Stimulated activated CD8-positive, alpha-beta memory T cell treated with anti-CD3 and anti-CD28 coated beads, Interleukin-4, amount 100 ng/mL, for 4 hours (primary cell): Measurements from ENCODE around the gene PTGR3.

Experiments used
- DNase-seq, 2 donors: peaks; one replicate each; pipeline ENCODE4 v3.0.0-alpha.2; 2020; ENCODE audit warnings: low read depth in 2 of 2, low spot score in 1 of 2

PTGR3 gene

DNA sequence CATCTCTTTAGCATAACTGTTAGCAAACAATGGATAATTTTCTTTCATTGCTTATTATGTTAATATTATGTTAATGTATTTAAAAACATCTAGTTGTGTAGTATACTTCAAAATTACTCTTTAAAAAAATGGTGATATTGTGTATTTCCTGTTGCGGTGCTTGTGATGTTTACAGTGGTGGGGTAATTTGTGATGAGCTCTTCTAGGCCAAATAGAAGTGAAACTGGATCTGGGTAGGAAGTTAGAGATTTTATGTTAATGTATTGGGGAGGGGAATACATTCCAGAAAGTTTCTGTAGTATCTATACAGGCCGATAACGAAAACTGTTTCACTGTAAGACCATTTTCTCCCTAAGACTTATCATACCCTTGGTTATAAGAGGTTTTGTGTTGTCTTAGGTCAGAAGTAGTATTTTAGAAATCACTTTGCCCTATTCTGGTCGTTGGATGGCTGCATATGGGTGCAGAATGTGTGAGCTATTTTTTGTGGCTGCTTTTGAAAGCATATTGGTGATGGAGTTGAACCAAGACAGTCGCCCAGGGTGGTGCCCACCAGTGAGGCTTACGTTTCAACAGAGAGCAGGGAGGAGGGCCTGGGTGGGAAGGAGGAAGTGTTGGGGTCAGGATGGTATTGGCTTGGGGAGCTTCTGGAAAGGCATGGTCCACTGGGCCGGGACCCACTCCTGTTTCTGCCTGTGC lies 7.4 kb upstream of the PTGR3 start:
- no peak for DNase-seq

DNA sequence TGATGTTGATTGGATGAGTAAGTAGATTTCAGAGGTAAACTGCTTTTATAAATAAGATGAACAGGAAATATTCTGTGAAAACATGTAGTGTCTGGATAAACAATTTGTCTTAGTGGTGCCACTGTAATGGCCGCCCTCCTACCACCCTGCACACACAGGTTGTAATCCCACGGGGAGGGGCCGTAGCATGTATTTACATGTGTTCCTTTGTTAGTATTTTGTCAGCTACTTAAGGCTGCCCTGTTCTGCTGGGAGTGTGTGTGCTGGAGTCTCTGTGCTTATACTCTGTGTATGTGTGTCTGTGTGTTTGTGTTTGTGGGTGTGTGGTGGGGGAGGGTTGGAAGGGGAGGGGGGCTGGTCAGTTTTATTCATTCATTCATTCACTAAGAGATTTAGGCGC lies 6.7 kb upstream of the PTGR3 start:
- no peak for DNase-seq

GRCh38 chr18:75214766-75215510 lies 6.0 kb upstream of the PTGR3 start:
- no peak for DNase-seq

DNA sequence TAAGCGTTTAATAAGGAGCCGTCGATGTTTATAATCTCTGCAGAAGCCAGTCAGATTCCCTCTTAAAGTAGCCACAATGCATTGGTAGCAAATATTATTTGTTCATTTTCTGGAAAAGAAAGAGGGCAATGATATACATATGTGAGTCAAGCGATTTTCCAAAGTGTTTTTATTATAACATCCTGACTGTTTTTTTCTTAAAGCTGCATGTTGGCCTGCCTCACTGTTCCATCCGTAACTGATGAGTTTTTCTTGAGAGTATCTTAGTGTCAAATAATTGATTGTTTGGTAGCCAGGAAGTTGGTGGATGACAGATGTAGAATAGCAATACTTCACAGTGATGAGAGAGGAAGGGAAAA lies 5.4 kb upstream of the PTGR3 start:
- no peak for DNase-seq

DNA sequence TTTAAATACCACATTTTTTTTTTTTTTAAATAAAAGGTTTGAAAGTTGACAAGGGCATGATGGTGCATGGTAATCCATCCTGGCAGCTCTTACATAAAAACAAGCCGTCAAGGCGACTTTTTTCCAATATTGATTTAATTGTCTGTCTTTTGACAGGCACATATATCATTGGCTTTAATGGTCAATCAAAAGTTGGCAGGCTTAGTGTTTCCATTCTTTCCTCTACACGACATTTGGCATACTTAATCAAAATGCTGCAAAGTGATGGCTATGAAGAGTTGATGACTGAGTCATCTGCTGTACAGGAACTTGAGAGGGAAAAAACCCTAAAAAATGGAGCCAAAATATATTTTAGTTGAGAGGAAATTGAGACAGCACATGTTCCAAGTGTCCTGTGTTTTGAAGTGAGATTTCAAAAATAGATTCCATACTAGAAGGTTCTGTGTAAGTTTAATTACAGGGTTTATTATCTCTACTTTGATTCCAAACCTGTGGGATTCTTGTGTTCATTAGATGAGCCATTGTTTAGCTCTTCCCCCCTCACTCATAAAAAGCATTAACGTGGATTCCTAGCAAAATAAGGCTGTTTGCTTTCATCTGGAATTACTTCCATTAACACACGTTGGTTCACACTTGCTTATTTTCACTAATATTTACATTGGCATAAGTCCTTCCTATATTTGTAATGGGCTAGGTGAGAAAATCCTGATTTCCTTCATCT lies 4.8 kb upstream of the PTGR3 start:
- no peak for DNase-seq

- DNase-seq: no peak
These were observed 3.8 kb upstream of the PTGR3 start for GRCh38 chr18:75212751-75213090.

DNA sequence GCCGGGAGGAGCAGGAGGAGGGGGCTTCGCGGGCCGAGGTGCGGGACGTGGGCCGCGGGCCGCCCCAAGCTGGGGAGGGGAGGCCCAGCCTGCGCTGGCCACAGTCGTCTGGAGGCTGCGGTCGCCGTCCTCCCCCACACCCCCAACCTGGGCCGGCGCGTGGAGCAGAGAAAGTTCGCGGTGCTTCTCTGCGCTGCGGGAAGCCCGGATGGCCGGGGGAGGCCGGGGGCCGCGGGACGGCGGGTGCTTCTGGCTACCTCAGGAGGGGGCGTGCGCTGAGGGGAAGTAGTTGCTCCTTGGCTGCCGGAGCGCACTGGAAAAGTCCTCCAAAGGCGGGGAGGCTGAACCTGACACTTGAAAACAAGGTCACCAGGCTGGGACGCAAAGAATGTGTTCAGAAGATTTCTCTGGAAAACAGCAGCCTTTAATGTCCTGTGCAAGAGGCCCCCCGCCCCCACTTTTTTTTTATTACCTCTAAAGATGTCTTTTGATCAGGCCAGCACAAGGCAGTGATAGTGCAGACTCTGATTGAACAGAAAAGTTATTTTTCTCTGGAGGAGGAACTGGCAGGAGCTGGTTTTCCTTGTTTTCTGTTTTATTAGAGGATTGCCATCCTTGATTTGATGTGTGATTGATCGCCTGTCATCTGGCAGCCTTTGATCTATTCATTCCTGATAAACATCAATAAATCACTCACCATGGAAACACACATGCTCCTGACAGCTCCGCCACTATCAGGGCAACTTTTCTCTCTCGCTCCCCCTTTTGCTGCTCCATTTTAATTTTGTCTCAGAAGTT lies 3.2 kb upstream of the PTGR3 start:
- no peak for DNase-seq

DNA sequence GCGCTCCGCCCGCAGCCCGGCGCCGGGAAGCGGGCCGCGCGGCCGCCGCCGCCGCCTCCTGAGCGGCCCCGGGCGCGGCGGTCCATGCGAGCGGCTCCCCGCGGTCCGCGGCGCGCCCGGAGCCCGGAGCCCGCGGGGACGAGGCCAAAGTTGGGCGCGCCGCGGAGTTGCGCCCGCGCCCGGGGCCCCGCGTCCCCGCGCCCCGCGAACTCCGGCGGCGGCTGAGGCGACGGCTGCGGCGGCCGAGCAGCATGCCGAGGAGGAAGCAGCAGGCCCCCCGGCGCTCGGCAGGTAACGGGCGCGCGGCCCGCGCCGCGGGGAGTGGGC lies 2.6 kb upstream of the PTGR3 start:
- DNase-seq: no peak

- DNase-seq: no peak
These were observed 2.2 kb upstream of the PTGR3 start for GRCh38 chr18:75211002-75211621.

DNA sequence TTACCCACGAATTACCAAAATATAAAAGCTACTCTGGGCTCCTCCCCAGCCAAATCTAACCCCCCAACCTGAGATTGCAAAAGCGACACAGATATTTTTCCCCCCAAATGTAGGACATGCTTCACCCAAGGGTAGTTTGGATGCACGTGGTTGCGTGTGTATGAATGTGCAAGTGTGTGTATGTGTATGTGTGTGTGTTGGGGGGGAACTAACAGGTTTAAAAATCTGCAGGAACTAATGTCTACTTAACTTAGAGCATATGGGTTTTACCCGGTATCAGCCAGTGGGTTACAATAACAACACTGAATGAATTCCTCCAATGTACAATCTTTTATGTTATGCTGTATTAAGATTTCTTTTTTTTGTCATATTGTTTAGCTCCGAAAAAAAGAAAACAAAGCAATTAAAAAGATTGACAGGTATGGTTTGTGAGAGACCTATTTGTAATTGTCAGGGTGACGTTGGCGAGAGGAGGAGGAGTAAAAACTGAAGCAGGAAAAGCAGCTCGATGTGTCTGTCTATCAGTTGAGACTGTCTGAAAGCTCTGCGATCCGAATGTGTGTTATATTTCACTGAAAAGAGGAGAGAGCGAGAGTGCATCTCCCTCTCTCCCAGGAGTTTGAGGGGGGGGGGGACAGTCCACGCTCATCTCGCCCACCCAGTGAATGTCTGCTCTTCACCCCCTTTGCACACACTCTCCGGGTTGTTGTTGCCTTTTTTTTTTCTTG lies 1.5 kb upstream of the PTGR3 start, which contains the start of gene TSHZ1:
TSHZ1 (plus strand) TSS at position 524 of the 728 bp plus-strand sequence. CDS start 1,080 bp downstream, outside the sequence.
- DNase-seq: no peak

GRCh38 chr18:75209951-75210258 lies 966 bp upstream of the PTGR3 start:
- no peak for DNase-seq

GRCh38 chr18:75208836-75209128 lies 157 bp downstream of the PTGR3 start:
- DNase-seq: no peak

DNA sequence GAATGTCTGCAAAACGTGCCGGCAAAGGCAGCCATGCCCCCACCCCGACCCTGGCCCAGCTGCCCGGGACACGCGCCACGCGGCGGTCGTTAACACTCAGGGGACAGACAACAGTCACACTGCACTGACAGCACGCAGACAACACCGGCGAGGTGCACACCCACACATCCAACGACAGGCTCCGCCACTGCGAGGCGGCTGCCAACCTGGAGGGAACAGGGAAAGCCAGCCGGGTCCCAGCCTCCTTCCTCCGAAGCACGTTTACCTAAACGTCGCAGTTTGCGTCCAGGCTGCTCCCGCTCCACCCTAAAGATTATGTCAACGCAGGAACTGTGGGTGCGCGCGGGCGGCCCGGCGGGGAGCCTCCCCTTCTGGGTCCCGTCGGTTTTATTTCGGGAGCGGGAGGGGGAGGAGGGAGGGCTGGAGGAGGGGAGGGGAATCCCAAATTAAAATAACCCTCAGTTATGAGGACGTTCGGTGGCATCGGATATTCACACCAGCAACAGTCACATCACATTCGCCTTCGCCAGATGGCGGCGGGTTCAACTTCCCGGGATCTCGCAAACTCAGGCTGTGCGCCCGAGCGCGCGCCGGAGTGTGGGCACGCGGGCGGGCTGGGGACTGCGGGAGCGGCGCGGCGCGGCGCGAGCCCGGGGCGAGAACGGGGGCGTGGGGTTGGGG lies 644 bp downstream of the PTGR3 start:
- no peak for DNase-seq

GRCh38 chr18:75207310-75208154 lies 1.4 kb downstream of the PTGR3 start:
- no peak for DNase-seq

DNA sequence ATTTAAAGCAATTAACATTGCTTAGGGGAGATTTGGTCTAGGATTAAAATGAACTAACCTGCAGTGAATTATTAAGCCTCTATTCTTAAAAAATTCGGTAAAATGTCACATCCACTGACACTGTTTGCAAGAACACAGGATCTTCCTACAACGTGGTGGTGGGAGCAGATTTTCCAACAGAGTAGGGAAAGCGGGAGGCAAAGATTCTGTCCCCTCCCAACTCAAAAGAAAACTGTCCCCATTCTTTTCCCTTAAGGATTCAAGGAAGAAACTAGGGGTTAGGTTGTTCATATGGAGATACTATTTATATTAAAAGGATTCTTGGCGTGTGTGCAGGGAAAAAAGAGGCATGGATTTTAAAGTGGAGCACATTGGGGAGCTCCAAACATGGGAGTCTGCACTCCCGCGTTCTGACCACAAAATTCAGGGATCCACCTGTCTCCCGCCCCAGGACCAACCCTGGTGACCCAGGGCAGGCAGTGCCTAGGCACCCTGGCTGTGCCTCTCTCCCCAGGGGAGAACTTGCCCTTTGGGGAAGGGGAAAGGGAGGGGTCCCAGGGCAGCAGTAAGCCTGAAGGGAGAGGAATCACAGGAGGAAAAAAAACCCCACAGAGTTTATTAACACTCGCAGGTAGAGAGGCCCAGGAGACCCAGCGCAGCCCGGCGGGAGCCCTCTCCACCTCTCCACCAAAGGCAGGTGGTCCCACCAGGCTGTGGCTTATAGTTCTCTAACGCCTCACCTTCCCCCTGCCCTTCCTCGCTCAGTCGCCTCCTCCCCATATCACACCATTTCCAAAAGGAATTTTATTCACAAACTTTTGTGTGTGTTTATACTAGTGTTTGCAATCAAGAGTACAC lies 2.3 kb downstream of the PTGR3 start:
- DNase-seq: no peak

DNA sequence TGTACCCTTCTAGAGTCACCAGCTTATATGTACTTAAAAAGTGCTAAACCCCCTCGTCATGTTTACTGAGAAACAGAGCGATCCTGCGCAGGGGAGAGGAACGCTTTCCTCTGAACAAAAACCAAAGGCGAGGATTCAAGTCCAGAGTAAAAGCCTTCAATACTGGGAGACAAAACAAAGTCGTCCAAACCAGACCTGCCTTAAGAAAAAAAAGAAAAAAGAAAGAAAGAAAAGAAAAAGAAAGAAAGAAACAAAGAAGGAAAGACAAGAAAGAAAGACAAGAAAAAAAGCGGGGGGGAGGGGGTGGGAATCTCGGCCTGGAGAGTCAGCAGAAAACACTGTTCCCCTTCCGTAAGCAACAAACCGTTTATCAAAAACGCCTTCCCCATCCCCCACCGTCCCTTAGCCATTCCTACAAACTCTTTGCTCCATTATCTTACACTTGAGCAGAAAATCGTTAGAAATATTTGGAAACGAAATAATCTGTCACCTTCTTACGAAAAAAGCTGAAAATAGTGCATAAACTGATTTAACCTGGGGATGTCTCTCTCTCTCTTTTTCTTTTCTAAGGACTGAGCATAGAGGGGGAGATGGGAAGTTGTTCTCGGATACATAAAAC lies 3.3 kb downstream of the PTGR3 start:
- DNase-seq: no peak

DNA sequence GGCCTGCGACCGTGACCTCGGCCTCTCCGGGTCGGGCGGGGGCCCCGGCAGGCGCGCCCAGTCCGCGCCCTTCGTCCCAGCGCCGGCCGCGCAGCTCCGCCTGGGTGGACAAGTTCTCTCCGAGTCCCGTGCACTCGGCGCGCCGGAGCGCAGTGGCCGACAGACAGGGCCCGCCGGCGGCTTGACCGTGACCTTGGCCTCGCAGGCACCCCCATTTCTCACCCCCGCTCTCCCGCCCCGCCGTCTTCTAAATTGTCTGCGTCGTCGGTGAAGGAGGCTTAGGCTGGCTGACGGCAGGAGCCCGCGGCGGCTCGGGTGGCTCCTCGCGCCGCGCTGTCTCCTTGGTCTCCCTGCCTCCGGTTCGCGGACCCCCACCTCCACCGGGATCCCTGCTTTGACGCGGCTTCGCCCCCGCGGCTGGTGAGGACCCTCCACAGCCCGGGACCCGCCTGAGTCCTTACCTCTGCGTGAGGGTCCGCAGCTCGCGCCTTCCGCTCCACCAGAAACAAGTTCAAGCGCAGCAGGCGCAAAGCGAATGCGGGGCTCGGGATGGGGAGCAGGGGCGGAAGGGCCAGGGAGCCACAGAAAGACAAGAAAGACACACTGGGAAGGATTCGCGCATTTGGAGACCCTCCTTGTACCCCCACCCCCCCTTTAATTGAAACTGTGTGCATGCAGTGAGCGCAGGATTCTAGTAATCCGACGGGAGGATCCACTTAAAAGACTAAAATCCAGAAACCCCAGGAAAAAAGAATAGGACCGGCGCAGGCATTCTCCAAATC lies 4.0 kb downstream of the PTGR3 start:
- DNase-seq: no peak
